ENCODE results near the gene SFXN5. TPM values are rescaled to one million over a fixed set of nuclear protein-coding genes. Genes with fewer than 3 reads are reported as not detected.
A peak's percentile ranks its signal among the peaks of the same experiment; 100 is the strongest.

Gene SFXN5
- total RNA-seq, 1 experiment from 2014 or later = 25.9 TPM

DNA sequence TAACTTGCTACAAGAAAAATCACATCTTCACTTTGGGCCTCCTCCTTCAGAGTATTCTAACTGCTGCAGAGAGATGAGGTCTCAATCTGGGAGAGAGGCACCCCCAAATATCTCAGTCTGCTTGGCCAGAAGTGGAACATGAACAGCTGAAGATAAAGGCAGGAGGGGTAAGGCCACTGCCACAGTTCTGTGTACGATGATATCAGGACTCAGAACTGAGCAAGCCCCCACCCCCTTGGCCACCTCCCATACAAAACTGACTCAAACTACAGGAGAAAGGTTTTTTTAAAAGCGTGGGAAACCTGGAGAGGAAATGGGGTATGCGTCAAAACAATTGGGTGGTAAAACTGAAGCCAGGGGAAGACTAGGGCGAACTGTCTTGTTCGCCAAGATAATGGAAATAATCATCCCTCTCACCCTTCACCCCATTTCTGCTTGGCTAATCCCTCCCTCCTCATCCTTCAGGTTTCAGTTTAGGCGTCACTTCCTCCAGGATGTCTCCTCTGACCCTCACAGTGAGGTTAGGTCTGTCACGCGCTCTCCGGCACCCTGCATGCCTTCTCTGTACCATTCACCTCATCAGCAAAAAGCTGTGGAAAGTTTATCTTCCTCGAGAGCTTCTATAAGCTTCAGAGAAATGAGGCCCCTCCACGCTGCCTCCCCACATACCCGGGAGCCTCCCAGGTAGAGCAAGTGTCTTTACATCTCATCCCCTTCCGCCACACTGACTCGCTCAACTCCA lies 64.4 kb downstream of the SFXN5 start (continued):
- TF ChIP-seq RORB (CRISPR knock-in tag; IDR thresholded peaks at IDR 0.05) = no peak

DNA sequence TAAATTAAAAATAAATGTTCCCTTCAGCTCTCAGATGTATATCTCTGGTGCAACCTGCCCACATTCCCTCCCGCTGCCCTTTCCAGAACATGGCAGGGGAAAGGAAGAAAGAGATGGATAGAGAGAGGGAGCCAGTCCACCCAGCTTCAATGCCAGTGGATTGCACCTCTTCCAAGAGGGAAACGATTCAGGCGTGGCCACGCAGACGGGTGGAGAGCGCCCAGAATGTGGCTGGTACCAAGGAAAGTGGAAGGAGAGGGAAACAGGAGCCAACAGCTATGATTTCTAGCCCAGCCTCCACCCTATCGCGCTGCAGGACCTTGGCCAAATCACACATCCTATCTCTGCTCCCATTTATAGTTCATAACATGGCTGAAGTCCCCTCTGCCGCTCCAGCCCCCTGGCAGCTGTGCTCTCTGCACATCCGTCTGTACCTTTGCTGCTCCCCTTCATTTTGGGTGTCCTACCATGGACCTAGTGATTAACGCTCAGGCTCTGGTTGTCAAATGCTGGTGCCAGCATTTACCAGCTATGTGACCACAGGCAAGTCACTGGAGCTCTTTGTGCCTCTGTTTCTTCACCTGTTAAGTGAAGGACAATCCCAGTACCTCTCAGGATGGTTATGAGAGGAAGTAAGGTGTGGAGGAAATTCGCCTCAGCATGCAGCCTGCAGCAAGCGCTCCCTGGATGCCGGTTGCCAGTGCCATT lies 66.5 kb downstream of the SFXN5 start:
- no peak overlapping the region for H3K4me3 Mint-ChIP-seq
- H3K4me1 Mint-ChIP-seq = 0 out of 2 replicates have a peak, but pooled peaks cover 4% of the 10 kb centered on the region
- H3K27me3 Mint-ChIP-seq (ENCODE audit: low read depth) = no peaks in the 10 kb centered on the region; the same call in 1 of the 2 replicates
- H3K9me3 Mint-ChIP-seq = no peaks in the 10 kb centered on the region
- DNase-seq (ENCODE audit: low spot score) = no peak
- no peak overlapping the region for H3K27ac Mint-ChIP-seq
- TF ChIP-seq ATF1 (CRISPR knock-in tag; IDR thresholded peaks at IDR 0.05) = no peak
- TF ChIP-seq OVOL2 (CRISPR knock-in tag; IDR thresholded peaks at IDR 0.05; ENCODE audit: borderline replicate concordance) = no peak
- TF ChIP-seq, protein P1, sequence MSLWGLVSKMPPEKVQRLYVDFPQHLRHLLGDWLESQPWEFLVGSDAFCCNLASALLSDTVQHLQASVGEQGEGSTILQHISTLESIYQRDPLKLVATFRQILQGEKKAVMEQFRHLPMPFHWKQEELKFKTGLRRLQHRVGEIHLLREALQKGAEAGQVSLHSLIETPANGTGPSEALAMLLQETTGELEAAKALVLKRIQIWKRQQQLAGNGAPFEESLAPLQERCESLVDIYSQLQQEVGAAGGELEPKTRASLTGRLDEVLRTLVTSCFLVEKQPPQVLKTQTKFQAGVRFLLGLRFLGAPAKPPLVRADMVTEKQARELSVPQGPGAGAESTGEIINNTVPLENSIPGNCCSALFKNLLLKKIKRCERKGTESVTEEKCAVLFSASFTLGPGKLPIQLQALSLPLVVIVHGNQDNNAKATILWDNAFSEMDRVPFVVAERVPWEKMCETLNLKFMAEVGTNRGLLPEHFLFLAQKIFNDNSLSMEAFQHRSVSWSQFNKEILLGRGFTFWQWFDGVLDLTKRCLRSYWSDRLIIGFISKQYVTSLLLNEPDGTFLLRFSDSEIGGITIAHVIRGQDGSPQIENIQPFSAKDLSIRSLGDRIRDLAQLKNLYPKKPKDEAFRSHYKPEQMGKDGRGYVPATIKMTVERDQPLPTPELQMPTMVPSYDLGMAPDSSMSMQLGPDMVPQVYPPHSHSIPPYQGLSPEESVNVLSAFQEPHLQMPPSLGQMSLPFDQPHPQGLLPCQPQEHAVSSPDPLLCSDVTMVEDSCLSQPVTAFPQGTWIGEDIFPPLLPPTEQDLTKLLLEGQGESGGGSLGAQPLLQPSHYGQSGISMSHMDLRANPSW (CRISPR knock-in tag; conservative IDR thresholded peaks at IDR 0.05; ENCODE audit: low read depth) = no peak
- H3K36me3 Mint-ChIP-seq = no peaks in the 10 kb centered on the region
- ChIA-PET CTCF (interaction anchor here (0.7 to 2.1 kb wide), 7 partner anchors 12 to 211 kb away, joined by 3 to 8 read pairs (median 5); no protein-coding TSS in a partner anchor), POLR2A (no interaction called here)
- ATAC-seq = no peak

DNA sequence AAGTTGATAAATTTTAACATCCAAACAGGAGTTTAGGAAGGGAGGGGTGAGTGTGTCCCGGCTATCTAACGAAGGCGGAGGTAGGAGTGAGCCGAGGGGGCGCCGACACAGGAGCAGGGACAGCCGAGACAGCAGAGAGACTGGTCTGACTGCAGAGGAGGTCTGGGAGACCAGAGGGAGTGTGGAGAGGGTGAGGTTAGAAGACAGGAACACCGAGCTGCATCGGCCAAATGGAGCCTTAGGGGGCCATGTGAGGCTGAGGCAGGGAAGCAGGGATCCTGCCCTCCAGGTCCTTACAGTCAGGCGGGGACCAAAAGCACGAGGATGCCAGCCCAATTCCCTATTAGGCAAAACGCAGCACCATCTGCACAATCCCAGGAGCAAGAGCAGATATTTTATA lies 67.0 kb downstream of the SFXN5 start:
- no peaks in the 10 kb centered on the region for H3K36me3 Mint-ChIP-seq
- ChIA-PET POLR2A (no interaction called here), CTCF (interaction anchor here (0.7 to 2.1 kb wide), 7 partner anchors 11 to 211 kb away, joined by 3 to 8 read pairs (median 5); no protein-coding TSS in a partner anchor)
- peak; percentile 60 for ATAC-seq
- no peaks in the 10 kb centered on the region; the same call in 1 of the 2 replicates for H3K27me3 Mint-ChIP-seq (ENCODE audit: low read depth)
- H3K9me3 Mint-ChIP-seq = no peaks in the 10 kb centered on the region
- H3K27ac Mint-ChIP-seq = no peak overlapping the region
- DNase-seq (ENCODE audit: low spot score) = no peak
- H3K4me1 Mint-ChIP-seq = 0 out of 2 replicates have a peak, but pooled peaks cover 4% of the 10 kb centered on the region
- no peak overlapping the region for H3K4me3 Mint-ChIP-seq
- TF ChIP-seq, protein P2, sequence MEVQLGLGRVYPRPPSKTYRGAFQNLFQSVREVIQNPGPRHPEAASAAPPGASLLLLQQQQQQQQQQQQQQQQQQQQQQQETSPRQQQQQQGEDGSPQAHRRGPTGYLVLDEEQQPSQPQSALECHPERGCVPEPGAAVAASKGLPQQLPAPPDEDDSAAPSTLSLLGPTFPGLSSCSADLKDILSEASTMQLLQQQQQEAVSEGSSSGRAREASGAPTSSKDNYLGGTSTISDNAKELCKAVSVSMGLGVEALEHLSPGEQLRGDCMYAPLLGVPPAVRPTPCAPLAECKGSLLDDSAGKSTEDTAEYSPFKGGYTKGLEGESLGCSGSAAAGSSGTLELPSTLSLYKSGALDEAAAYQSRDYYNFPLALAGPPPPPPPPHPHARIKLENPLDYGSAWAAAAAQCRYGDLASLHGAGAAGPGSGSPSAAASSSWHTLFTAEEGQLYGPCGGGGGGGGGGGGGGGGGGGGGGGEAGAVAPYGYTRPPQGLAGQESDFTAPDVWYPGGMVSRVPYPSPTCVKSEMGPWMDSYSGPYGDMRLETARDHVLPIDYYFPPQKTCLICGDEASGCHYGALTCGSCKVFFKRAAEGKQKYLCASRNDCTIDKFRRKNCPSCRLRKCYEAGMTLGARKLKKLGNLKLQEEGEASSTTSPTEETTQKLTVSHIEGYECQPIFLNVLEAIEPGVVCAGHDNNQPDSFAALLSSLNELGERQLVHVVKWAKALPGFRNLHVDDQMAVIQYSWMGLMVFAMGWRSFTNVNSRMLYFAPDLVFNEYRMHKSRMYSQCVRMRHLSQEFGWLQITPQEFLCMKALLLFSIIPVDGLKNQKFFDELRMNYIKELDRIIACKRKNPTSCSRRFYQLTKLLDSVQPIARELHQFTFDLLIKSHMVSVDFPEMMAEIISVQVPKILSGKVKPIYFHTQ (CRISPR knock-in tag; IDR thresholded peaks at IDR 0.05) = no peak
- TF ChIP-seq, protein P3, sequence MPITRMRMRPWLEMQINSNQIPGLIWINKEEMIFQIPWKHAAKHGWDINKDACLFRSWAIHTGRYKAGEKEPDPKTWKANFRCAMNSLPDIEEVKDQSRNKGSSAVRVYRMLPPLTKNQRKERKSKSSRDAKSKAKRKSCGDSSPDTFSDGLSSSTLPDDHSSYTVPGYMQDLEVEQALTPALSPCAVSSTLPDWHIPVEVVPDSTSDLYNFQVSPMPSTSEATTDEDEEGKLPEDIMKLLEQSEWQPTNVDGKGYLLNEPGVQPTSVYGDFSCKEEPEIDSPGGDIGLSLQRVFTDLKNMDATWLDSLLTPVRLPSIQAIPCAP (CRISPR knock-in tag; IDR thresholded peaks at IDR 0.05) = no peak
- TF ChIP-seq, protein P4, sequence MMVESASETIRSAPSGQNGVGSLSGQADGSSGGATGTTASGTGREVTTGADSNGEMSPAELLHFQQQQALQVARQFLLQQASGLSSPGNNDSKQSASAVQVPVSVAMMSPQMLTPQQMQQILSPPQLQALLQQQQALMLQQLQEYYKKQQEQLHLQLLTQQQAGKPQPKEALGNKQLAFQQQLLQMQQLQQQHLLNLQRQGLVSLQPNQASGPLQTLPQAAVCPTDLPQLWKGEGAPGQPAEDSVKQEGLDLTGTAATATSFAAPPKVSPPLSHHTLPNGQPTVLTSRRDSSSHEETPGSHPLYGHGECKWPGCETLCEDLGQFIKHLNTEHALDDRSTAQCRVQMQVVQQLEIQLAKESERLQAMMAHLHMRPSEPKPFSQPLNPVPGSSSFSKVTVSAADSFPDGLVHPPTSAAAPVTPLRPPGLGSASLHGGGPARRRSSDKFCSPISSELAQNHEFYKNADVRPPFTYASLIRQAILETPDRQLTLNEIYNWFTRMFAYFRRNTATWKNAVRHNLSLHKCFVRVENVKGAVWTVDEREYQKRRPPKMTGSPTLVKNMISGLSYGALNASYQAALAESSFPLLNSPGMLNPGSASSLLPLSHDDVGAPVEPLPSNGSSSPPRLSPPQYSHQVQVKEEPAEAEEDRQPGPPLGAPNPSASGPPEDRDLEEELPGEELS (CRISPR knock-in tag; IDR thresholded peaks at IDR 0.05) = no peak
- TF ChIP-seq GABPB1 (CRISPR knock-in tag; IDR thresholded peaks at IDR 0.05) = no peak
- no peak for TF ChIP-seq GRHL2 (CRISPR knock-in tag; IDR thresholded peaks at IDR 0.05; ENCODE audit: insufficient replicate concordance, severe bottlenecking)
- TF ChIP-seq KAT7 (CRISPR knock-in tag; IDR thresholded peaks at IDR 0.05; ENCODE audit: borderline replicate concordance) = no peak
- TF ChIP-seq, protein P5, sequence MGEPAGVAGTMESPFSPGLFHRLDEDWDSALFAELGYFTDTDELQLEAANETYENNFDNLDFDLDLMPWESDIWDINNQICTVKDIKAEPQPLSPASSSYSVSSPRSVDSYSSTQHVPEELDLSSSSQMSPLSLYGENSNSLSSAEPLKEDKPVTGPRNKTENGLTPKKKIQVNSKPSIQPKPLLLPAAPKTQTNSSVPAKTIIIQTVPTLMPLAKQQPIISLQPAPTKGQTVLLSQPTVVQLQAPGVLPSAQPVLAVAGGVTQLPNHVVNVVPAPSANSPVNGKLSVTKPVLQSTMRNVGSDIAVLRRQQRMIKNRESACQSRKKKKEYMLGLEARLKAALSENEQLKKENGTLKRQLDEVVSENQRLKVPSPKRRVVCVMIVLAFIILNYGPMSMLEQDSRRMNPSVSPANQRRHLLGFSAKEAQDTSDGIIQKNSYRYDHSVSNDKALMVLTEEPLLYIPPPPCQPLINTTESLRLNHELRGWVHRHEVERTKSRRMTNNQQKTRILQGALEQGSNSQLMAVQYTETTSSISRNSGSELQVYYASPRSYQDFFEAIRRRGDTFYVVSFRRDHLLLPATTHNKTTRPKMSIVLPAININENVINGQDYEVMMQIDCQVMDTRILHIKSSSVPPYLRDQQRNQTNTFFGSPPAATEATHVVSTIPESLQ (CRISPR knock-in tag; IDR thresholded peaks at IDR 0.05) = no peak
- no peak for TF ChIP-seq RORB (CRISPR knock-in tag; IDR thresholded peaks at IDR 0.05)
- TF ChIP-seq, protein P6, sequence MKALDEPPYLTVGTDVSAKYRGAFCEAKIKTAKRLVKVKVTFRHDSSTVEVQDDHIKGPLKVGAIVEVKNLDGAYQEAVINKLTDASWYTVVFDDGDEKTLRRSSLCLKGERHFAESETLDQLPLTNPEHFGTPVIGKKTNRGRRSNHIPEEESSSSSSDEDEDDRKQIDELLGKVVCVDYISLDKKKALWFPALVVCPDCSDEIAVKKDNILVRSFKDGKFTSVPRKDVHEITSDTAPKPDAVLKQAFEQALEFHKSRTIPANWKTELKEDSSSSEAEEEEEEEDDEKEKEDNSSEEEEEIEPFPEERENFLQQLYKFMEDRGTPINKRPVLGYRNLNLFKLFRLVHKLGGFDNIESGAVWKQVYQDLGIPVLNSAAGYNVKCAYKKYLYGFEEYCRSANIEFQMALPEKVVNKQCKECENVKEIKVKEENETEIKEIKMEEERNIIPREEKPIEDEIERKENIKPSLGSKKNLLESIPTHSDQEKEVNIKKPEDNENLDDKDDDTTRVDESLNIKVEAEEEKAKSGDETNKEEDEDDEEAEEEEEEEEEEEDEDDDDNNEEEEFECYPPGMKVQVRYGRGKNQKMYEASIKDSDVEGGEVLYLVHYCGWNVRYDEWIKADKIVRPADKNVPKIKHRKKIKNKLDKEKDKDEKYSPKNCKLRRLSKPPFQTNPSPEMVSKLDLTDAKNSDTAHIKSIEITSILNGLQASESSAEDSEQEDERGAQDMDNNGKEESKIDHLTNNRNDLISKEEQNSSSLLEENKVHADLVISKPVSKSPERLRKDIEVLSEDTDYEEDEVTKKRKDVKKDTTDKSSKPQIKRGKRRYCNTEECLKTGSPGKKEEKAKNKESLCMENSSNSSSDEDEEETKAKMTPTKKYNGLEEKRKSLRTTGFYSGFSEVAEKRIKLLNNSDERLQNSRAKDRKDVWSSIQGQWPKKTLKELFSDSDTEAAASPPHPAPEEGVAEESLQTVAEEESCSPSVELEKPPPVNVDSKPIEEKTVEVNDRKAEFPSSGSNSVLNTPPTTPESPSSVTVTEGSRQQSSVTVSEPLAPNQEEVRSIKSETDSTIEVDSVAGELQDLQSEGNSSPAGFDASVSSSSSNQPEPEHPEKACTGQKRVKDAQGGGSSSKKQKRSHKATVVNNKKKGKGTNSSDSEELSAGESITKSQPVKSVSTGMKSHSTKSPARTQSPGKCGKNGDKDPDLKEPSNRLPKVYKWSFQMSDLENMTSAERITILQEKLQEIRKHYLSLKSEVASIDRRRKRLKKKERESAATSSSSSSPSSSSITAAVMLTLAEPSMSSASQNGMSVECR (CRISPR knock-in tag; IDR thresholded peaks at IDR 0.05; ENCODE audit: borderline replicate concordance) = no peak
- TF ChIP-seq, protein P7, sequence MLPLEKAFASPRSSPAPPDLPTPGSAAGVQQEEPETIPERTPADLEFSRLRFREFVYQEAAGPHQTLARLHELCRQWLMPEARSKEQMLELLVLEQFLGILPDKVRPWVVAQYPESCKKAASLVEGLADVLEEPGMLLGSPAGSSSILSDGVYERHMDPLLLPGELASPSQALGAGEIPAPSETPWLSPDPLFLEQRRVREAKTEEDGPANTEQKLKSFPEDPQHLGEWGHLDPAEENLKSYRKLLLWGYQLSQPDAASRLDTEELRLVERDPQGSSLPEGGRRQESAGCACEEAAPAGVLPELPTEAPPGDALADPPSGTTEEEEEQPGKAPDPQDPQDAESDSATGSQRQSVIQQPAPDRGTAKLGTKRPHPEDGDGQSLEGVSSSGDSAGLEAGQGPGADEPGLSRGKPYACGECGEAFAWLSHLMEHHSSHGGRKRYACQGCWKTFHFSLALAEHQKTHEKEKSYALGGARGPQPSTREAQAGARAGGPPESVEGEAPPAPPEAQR (CRISPR knock-in tag; IDR thresholded peaks at IDR 0.05) = no peak
